HG03439 (cell line): Measurements from ENCODE around the gene GPSM1.

ENCODE experiments used
- ATAC-seq: cut with Tn5 transposase; IDR thresholded peaks from one replicate; pipeline ENCODE4 v1.9.1; 2021; ENCODE audit warnings: mild to moderate bottlenecking, moderate library complexity; ENCODE audit not compliant: unreplicated experiment

GPSM1 gene

GRCh38 chr9:136372561-136373299 lies 45.4 kb downstream of the GPSM1 start:
- ATAC-seq: no peak

- ATAC-seq: no peak
These were observed 46.2 kb downstream of the GPSM1 start, which contains the start of gene CARD9 for GRCh38 chr9:136373300-136374182. Gene CARD9 (minus strand): TSS chr9:136373669. CDS start chr9:136372078, 1,591 bp downstream.

- no peak for ATAC-seq
These were observed 46.8 kb downstream of the GPSM1 start for GRCh38 chr9:136374183-136374575.

- ATAC-seq: no peak
These were observed 47.8 kb downstream of the GPSM1 start for GRCh38 chr9:136375096-136375495.

- no peak for ATAC-seq
These were observed 49.1 kb downstream of the GPSM1 start for GRCh38 chr9:136376457-136376856.

GRCh38 chr9:136377341-136378169 lies 50.2 kb downstream of the GPSM1 start:
- ATAC-seq: no peak

- ATAC-seq: no peak
These were observed 51.0 kb downstream of the GPSM1 start for GRCh38 chr9:136378170-136379002.

GRCh38 chr9:136379003-136379287 lies 51.6 kb downstream of the GPSM1 start:
- ATAC-seq: no peak

- ATAC-seq: no peak
These were observed 52.1 kb downstream of the GPSM1 start for GRCh38 chr9:136379401-136379800.

- no peak for ATAC-seq
These were observed 52.6 kb downstream of the GPSM1 start for GRCh38 chr9:136379891-136380290.

- no peak for ATAC-seq
These were observed 53.0 kb downstream of the GPSM1 start for GRCh38 chr9:136380381-136380780.

- ATAC-seq: no peak
These were observed 54.0 kb downstream of the GPSM1 start for GRCh38 chr9:136381311-136381710.

GRCh38 chr9:136381966-136382513 lies 54.7 kb downstream of the GPSM1 start:
- ATAC-seq: no peak

- ATAC-seq: no peak
These were observed 56.1 kb downstream of the GPSM1 start for GRCh38 chr9:136383436-136383835.

- ATAC-seq: no peak
These were observed 57.7 kb downstream of the GPSM1 start for GRCh38 chr9:136385015-136385414.

GRCh38 chr9:136386018-136386417 lies 58.7 kb downstream of the GPSM1 start:
- ATAC-seq: no peak

- ATAC-seq: no peak
These were observed 59.9 kb downstream of the GPSM1 start for GRCh38 chr9:136387217-136387616.

- ATAC-seq: no peak
These were observed 62.1 kb downstream of the GPSM1 start for GRCh38 chr9:136389396-136389795.

GRCh38 chr9:136391737-136392537 lies 64.6 kb downstream of the GPSM1 start:
- no peak for ATAC-seq
